Activated CD8-positive, alpha-beta memory T cell treated with anti-CD3 and anti-CD28 coated beads for 48 hours (primary cell): ENCODE measurements around the gene PARVA.

Experiments
- DNase-seq, 3 experiments: peaks; one replicate each; pipeline ENCODE4 v3.0.0-alpha.2; 2020; ENCODE audit warnings: low read depth in 2 of 3, low spot score in 2 of 3

The PARVA gene

GRCh38 chr11:12403122-12403996, 26.0 kb downstream of the PARVA start:
- DNase-seq, result no peak

GRCh38 chr11:12403997-12404350, 26.6 kb downstream of the PARVA start:
- DNase-seq, result no peak

GRCh38 chr11:12404436-12404835, 27.1 kb downstream of the PARVA start:
- no peak for DNase-seq

- DNase-seq, result no peak
Measured at GRCh38 chr11:12408156-12408770, 30.9 kb downstream of the PARVA start.

GRCh38 chr11:12409621-12410005, 32.2 kb downstream of the PARVA start:
- DNase-seq, result no peak

- no peak for DNase-seq
Measured at GRCh38 chr11:12410006-12410728, 32.8 kb downstream of the PARVA start.

GRCh38 chr11:12411393-12411792, 34.0 kb downstream of the PARVA start:
- DNase-seq, result no peak

- peak in 2 of 3 experiments; percentile 4 to 17 for DNase-seq
Measured at GRCh38 chr11:12411806-12412727, 34.7 kb downstream of the PARVA start.

- DNase-seq, result no peak
Measured at GRCh38 chr11:12413141-12414052, 36.0 kb downstream of the PARVA start.

GRCh38 chr11:12414611-12415010, 37.2 kb downstream of the PARVA start:
- no peak for DNase-seq

GRCh38 chr11:12415342-12415966, 38.1 kb downstream of the PARVA start:
- no peak for DNase-seq

- no peak for DNase-seq
Measured at GRCh38 chr11:12416552-12416951, 39.2 kb downstream of the PARVA start.

- DNase-seq, result no peak
Measured at GRCh38 chr11:12417691-12418611, 40.6 kb downstream of the PARVA start.

- no peak for DNase-seq
Measured at GRCh38 chr11:12420040-12420439, 42.7 kb downstream of the PARVA start.

GRCh38 chr11:12420706-12421105, 43.3 kb downstream of the PARVA start:
- no peak for DNase-seq

GRCh38 chr11:12421386-12421785, 44.0 kb downstream of the PARVA start:
- DNase-seq, result no peak

- DNase-seq, result no peak
Measured at GRCh38 chr11:12426176-12426575, 48.8 kb downstream of the PARVA start.

- DNase-seq, result no peak
Measured at GRCh38 chr11:12429155-12429554, 51.8 kb downstream of the PARVA start.
